HepG2 (cell line): ENCODE measurements around the gene SEMA3F. TPM values are rescaled to one million over a fixed set of nuclear protein-coding genes. Genes with fewer than 3 reads are reported as not detected.
A peak's percentile ranks its signal among the peaks of the same experiment; 100 is the strongest.

Source experiments
- ATAC-seq: fragments of 200-7000 bp; cut with Tn5 transposase; 3 replicates; pipeline ENCODE4 v1.9.1; 2020; ENCODE audit warnings: mild to moderate bottlenecking, moderate library complexity
- BruUV-seq: library from RNA; stranded (reverse); fragments of 400-500 nt; replicated peaks from 2 replicates; lab custom pipeline; 2021; lab: Mats Ljungman, UMichigan
- CTCF ChIA-PET: fragments of 300-600 bp; formaldehyde crosslinking; extraction: SDS; loops from one replicate; lab custom pipeline; 2021; ENCODE audit warnings: low total read pairs, inconsistent platforms, low intra/inter-chr PET ratio; lab: Yijun Ruan, JAX
- POLR2A ChIA-PET: fragments of 350-600 bp; sonication (Branson Sonifier 250); formaldehyde crosslinking; loops from one replicate; lab custom pipeline; 2020; ENCODE audit warnings: antibody characterized with exemption, inconsistent platforms; lab: Yijun Ruan, JAX
- DNase-seq: peaks from one replicate; pipeline ENCODE4 v3.0.0-alpha.2; 2015; ENCODE audit warnings: low spot score
- FAIRE-seq: peaks from 3 replicates; lab custom pipeline; 2011; peaks lifted over from hg19 to GRCh38; lab: Jason Lieb, UNC
- H2AFZ ChIP-seq: one replicate; pipeline ENCODE4 v1.6.1; 2011; ENCODE audit warnings: low read length, inconsistent platforms
- H3K27ac ChIP-seq: fragments of 300-600 bp; 3 replicates; pipeline ENCODE4 v1.8.0; 2011; ENCODE audit warnings: mixed run types, mild to moderate bottlenecking, mixed read lengths, low read length, inconsistent platforms; ENCODE audit not compliant: insufficient read depth; ENCODE audit errors: extremely low read length
- H3K27me3 ChIP-seq, 2 experiments: fragments of 200-600 bp in 1 of 2; 2 replicates in 1 of 2; 3 replicates in 1 of 2; pipeline versions ENCODE4 v1.6.0 to v1.8.0; 2011; ENCODE audit warnings: low read length in 2 of 2, mild to moderate bottlenecking in 2 of 2, moderate library complexity in 2 of 2, inconsistent platforms in 1 of 2; ENCODE audit not compliant: insufficient read depth in 2 of 2, control insufficient read depth in 1 of 2
- H3K36me3 ChIP-seq, 2 experiments: fragments of 200-600 bp in 1 of 2; replicated peaks in 1 of 2; 2 replicates in 1 of 2; 3 replicates in 1 of 2; pipeline versions ENCODE4 v1.5.1 to v1.8.0; 2011; ENCODE audit warnings: low read length in 2 of 2, inconsistent platforms in 1 of 2; ENCODE audit not compliant: insufficient read depth in 2 of 2, control insufficient read depth in 1 of 2
- H3K4me1 ChIP-seq: 2 replicates; pipeline ENCODE4 v1.5.1; 2012; ENCODE audit warnings: low read length, inconsistent platforms; ENCODE audit not compliant: insufficient read depth
- H3K4me2 ChIP-seq: 2 replicates; pipeline ENCODE4 v1.6.0; 2011; ENCODE audit warnings: low read depth, low read length, inconsistent platforms
- H3K4me3 ChIP-seq, 3 experiments: fragments of 200-600 bp in 1 of 3; sonication (generic), shearing (Covaris generic) in 1 of 3; replicated peaks in 1 of 3; 2 replicates each; pipeline ENCODE4 v1.5.1; 2011 to 2016; ENCODE audit warnings: low read length in 3 of 3, inconsistent platforms in 2 of 3, low read depth in 2 of 3, mild to moderate bottlenecking in 2 of 3, control low read depth in 1 of 3, mixed read lengths in 1 of 3; ENCODE audit not compliant: insufficient read depth in 1 of 3
- H3K79me2 ChIP-seq: one replicate; pipeline ENCODE4 v1.6.1; 2011; ENCODE audit warnings: low read length, inconsistent platforms; ENCODE audit not compliant: insufficient read depth
- H3K9ac ChIP-seq: 2 replicates; pipeline ENCODE4 v1.6.0; 2011; ENCODE audit warnings: mild to moderate bottlenecking, low read depth, low read length, inconsistent platforms; ENCODE audit not compliant: insufficient read depth
- H3K9me3 ChIP-seq: 2 replicates; pipeline ENCODE4 v1.5.1; 2012; ENCODE audit warnings: mild to moderate bottlenecking, low read length
- H4K20me1 ChIP-seq: 2 replicates; pipeline ENCODE4 v1.6.0; 2011; ENCODE audit warnings: inconsistent platforms, mild to moderate bottlenecking, low read length, moderate library complexity; ENCODE audit not compliant: insufficient read depth
- ARID3A ChIP-seq: IDR thresholded peaks from 2 replicates; pipeline ENCODE4 v1.6.1; 2012; ENCODE audit warnings: low read depth, low read length, improper control_type of control experiment
- NFKBIZ ChIP-seq: IDR thresholded peaks from 2 replicates; pipeline ENCODE4 v1.6.1; 2018; ENCODE audit warnings: missing genetic modification reagents, missing compliant biosample characterization
- POGZ ChIP-seq: sonication (generic); formaldehyde crosslinking; IDR thresholded peaks from 2 replicates; pipeline ENCODE4 v1.4.0; 2020; ENCODE audit warnings: mild to moderate bottlenecking, missing genetic modification reagents
- PRPF4 ChIP-seq: fragments of 200-400 bp; formaldehyde crosslinking; IDR thresholded peaks from 2 replicates; pipeline ENCODE4 v1.6.1; 2016; ENCODE audit warnings: low read length, low read depth; ENCODE audit not compliant: poor library complexity, severe bottlenecking
- SPEN ChIP-seq: sonication (generic); formaldehyde crosslinking; IDR thresholded peaks from 2 replicates; pipeline ENCODE4 v1.5.1; 2020; ENCODE audit warnings: low read depth, mild to moderate bottlenecking, missing genetic modification reagents
- SRSF1 ChIP-seq: fragments of 200-400 bp; formaldehyde crosslinking; optimal IDR thresholded peaks from 2 replicates; pipeline ENCODE3; 2017; ENCODE audit warnings: mild to moderate bottlenecking, low read depth, low read length, moderate library complexity
- TERF1 ChIP-seq: sonication (generic); formaldehyde crosslinking; IDR thresholded peaks from 2 replicates; pipeline ENCODE4 v1.8.0; 2022; ENCODE audit warnings: mild to moderate bottlenecking, missing genetic modification reagents, moderate library complexity
- ZNF766 ChIP-seq: sonication (generic); formaldehyde crosslinking; IDR thresholded peaks from 2 replicates; pipeline ENCODE4 v1.5.0; 2020; ENCODE audit warnings: missing genetic modification reagents, borderline replicate concordance
- WGBS: methylation state at CpG from one replicate; pipeline ENCODE4 v1.1.6; 2017; ENCODE audit warnings: low lambda C conversion rate; 5-methylcytosine and 5-hydroxymethylcytosine counted together
- in situ Hi-C: cut with HindIII; loops from 2 replicates; pipeline ENCODE4 v1.10.0; 2017; ENCODE audit warnings: low pct_unique_long_range_greater_than_20kb; ENCODE audit not compliant: extremely low pct_ligation_motif_present
- intact Hi-C: fragments of 100-400 bp; cut with micrococcal nuclease; formaldehyde crosslinking; loops from one replicate; pipeline ENCODE4 v1.10.0; 2022; ENCODE audit not compliant: unreplicated experiment
- polyA plus RNA-seq, 8 experiments: library from polyadenylated mRNA; depleted of rRNA in 3 of 8; stranded (reverse) in 7 of 8; unstranded in 1 of 8; fragments of >200 nt; fragmentation: Illumina TruSeq in 4 of 8; extraction: Trizol in 4 of 8; gene quantifications; 2 replicates each; pipeline versions ENCODE4 v1.2.1 to v1.2.3, GENCODE V29; 2011 to 2016; ENCODE audit warnings: low read depth in 4 of 8, missing spikeins in 1 of 8, mixed read lengths in 1 of 8; ENCODE audit not compliant: insufficient read depth in 1 of 8
- total RNA-seq, 5 experiments: library from RNA; depleted of rRNA; stranded (reverse); fragments of >200 nt; fragmentation: Illumina TruSeq; extraction: Trizol; gene quantifications; 2 replicates each; pipeline ENCODE4 v1.2.3, GENCODE V29; 2016; ENCODE audit warnings: low read depth in 1 of 5

The SEMA3F gene
- total and polyA plus RNA-seq, 2 of the 13 experiments (the other 11 are each of a cell fraction or from before 2014, with no cell fraction given) = 7.6 to 17.2 TPM

GRCh38 chr3:50136714-50137405 is 18.3 kb upstream of the SEMA3F start:
- H4K20me1 ChIP-seq = no peaks in the 10 kb centered on the region
- H3K9ac ChIP-seq = no peak overlapping the region
- peak; percentile 22 for ATAC-seq
- no TSS peak for BruUV-seq
- H3K27me3 ChIP-seq = peaks cover 28 to 67% of the 10 kb centered on the region in 2 experiments; a peak in 4 of 5 replicates
- no peaks in the 10 kb centered on the region for H3K79me2 ChIP-seq
- intact Hi-C loops = no loop called here
- no peak overlapping the region for H3K4me2 ChIP-seq
- H3K36me3 ChIP-seq = no peaks in the 10 kb centered on the region
- no peak for DNase-seq
- no peak overlapping the region for H3K27ac ChIP-seq
- no peaks in the 10 kb centered on the region for H3K9me3 ChIP-seq
- no peak for TF ChIP-seq ARID3A
- TF ChIP-seq SPEN (CRISPR knock-in tag) = no peak
- TF ChIP-seq TERF1 = no peak
- TF ChIP-seq NFKBIZ (CRISPR knock-in tag) = no peak
- TF ChIP-seq ZNF766 (CRISPR knock-in tag) = no peak
- no peak for TF ChIP-seq POGZ (CRISPR knock-in tag)
- no peak for TF ChIP-seq PRPF4
- no peak for TF ChIP-seq SRSF1
- ChIA-PET POLR2A (interaction anchor here (0.9 to 1.9 kb wide), 4 partner anchors 9 to 19 kb away, joined by 3 to 6 read pairs (median 3); no protein-coding TSS in a partner anchor), CTCF (no interaction called here)
- in situ Hi-C loops = no loop called here
- no peak overlapping the region for H2AFZ ChIP-seq
- no CpG with 5 or more reads among the region's 6 CpGs for WGBS
- H3K4me1 ChIP-seq = peaks cover 7% of the 10 kb centered on the region; the same call in 1 of the 2 replicates
- FAIRE-seq = no peak
- no peak overlapping the region for H3K4me3 ChIP-seq
